ENCODE results near the gene MAGEA1. TPM values are rescaled to one million over a fixed set of nuclear protein-coding genes. Genes with fewer than 3 reads are reported as not detected.
"Not testable (repeated sequence)": the region's sequence is repeated elsewhere in the genome, so short reads cannot be mapped to it uniquely, and the experiment has no call there.

The MAGEA1 gene
- total RNA-seq (not detected), polyA plus RNA-seq (not detected)
- long read RNA-seq, donor 1 = 0 reads
- long read RNA-seq, donor 2 = 0 reads
- long read RNA-seq, donor 3 = 0 reads
- long read RNA-seq, donor 4 = 0 reads
- long read RNA-seq, donor 5 = 0 reads
- long read RNA-seq, donor 6 = 0 reads
- long read RNA-seq, donor 7 = 0 reads
- long read RNA-seq, donor 8 = 0 reads
- long read RNA-seq, donor 9 = 0 reads
- long read RNA-seq, donor 10 = 0 reads

GRCh38 chrX:153179131-153179530, at the start of gene MAGEA1:
MAGEA1 (plus strand) TSS chrX:153179284; CDS start chrX:153182390, 3,106 bp downstream.
- no peaks in the 10 kb centered on the region for H3K4me1 ChIP-seq
- no peak for DNase-seq
- no peak within 1 kb of the TSS for H3K4me3 ChIP-seq
- no peaks in the 10 kb centered on the region for H3K27me3 ChIP-seq
- no peak within 1 kb of the TSS for H3K27ac ChIP-seq
- intact Hi-C loops (cut with DNase I; ENCODE audit: low total_unique reads) = no loop called here
- WGBS, 5 donors = 90 to 96% (median 92%) methylated on average over 6 to 19 of the region's 19 CpGs
- TF ChIP-seq CTCF (IDR thresholded peaks at IDR 0.05) (no peak), POLR2AphosphoS5 (IDR thresholded peaks at IDR 0.05) (no peak), EP300 (IDR thresholded peaks at IDR 0.05) (no peak), POLR2A (IDR thresholded peaks at IDR 0.05) (no peak)
- H3K9me3 ChIP-seq = no peaks in the 10 kb centered on the region
- H3K36me3 ChIP-seq = no peaks in the 10 kb centered on the region

- H3K27me3 ChIP-seq; DNase-seq; H3K4me3 ChIP-seq; H3K27ac ChIP-seq; intact Hi-C loops (cut with DNase I; ENCODE audit: low total_unique reads); H3K36me3 ChIP-seq; H3K4me1 ChIP-seq; H3K9me3 ChIP-seq: not testable (repeated sequence)
- WGBS, 5 donors = no CpG with 5 or more reads among the region's 12 CpGs
These were observed 46.2 kb upstream of the MAGEA1 start for GRCh38 chrX:153132924-153133323.

GRCh38 chrX:153139074-153139473, 40.0 kb upstream of the MAGEA1 start:
- intact Hi-C loops (cut with DNase I; ENCODE audit: low total_unique reads); H3K4me1 ChIP-seq; H3K9me3 ChIP-seq; H3K4me3 ChIP-seq; DNase-seq; H3K27ac ChIP-seq; H3K27me3 ChIP-seq; H3K36me3 ChIP-seq: not testable (repeated sequence)
- no CpG with 5 or more reads among the region's 4 CpGs for WGBS, 5 donors

GRCh38 chrX:153146288-153146687, 32.8 kb upstream of the MAGEA1 start:
- H3K36me3 ChIP-seq; H3K27me3 ChIP-seq; H3K27ac ChIP-seq; H3K4me3 ChIP-seq; H3K4me1 ChIP-seq; intact Hi-C loops (cut with DNase I; ENCODE audit: low total_unique reads); DNase-seq; H3K9me3 ChIP-seq: not testable (repeated sequence)
- 54 to 89% (median 67%) methylated on average over 1 of the region's 7 CpGs; no CpG with 5 or more reads in 2 of the 5 donors for WGBS, 5 donors

- Histone ChIP-seq H3K27me3 (peaks cover 0 to 11% (median 0%) of the 10 kb centered on the region in 3 donors), H3K4me3 (no peak overlapping the region), H3K27ac (no peak overlapping the region), H3K9me3 (no peaks in the 10 kb centered on the region), H3K4me1 (no peaks in the 10 kb centered on the region), H3K36me3 (no peaks in the 10 kb centered on the region)
- WGBS, 5 donors = 48 to 66% (median 58%) methylated on average over 3 of the region's 3 CpGs
- TF ChIP-seq CTCF (IDR thresholded peaks at IDR 0.05) = no peak
- TF ChIP-seq POLR2AphosphoS5 (IDR thresholded peaks at IDR 0.05) = no peak
- no peak for TF ChIP-seq POLR2A (IDR thresholded peaks at IDR 0.05)
- no peak for TF ChIP-seq EP300 (IDR thresholded peaks at IDR 0.05)
- DNase-seq = no peak
- intact Hi-C loops (cut with DNase I; ENCODE audit: low total_unique reads) = no loop called here
These were observed 25.6 kb upstream of the MAGEA1 start for GRCh38 chrX:153153516-153153915.

GRCh38 chrX:153157450-153157849, 21.6 kb upstream of the MAGEA1 start:
- no peak for DNase-seq
- intact Hi-C loops (cut with DNase I; ENCODE audit: low total_unique reads) = no loop called here
- 50 to 61% (median 56%) methylated on average over 5 of the region's 5 CpGs for WGBS, 5 donors
- Histone ChIP-seq H3K27me3 (peaks cover 0 to 10% (median 0%) of the 10 kb centered on the region in 3 donors), H3K36me3 (no peaks in the 10 kb centered on the region), H3K4me1 (no peaks in the 10 kb centered on the region), H3K4me3 (no peak overlapping the region), H3K9me3 (no peaks in the 10 kb centered on the region), H3K27ac (no peak overlapping the region)
- TF ChIP-seq CTCF (IDR thresholded peaks at IDR 0.05) = no peak
- no peak for TF ChIP-seq POLR2A (IDR thresholded peaks at IDR 0.05)
- TF ChIP-seq EP300 (IDR thresholded peaks at IDR 0.05) = no peak
- TF ChIP-seq POLR2AphosphoS5 (IDR thresholded peaks at IDR 0.05) = no peak

All from stomach (tissue), 19 donors.